Measurements from ENCODE around the gene NUDT8. TPM values are rescaled to one million over a fixed set of nuclear protein-coding genes. Genes with fewer than 3 reads are reported as not detected.

Gene NUDT8
- total RNA-seq, 1 donor from 2014 or later, result 12.6 TPM

DNA sequence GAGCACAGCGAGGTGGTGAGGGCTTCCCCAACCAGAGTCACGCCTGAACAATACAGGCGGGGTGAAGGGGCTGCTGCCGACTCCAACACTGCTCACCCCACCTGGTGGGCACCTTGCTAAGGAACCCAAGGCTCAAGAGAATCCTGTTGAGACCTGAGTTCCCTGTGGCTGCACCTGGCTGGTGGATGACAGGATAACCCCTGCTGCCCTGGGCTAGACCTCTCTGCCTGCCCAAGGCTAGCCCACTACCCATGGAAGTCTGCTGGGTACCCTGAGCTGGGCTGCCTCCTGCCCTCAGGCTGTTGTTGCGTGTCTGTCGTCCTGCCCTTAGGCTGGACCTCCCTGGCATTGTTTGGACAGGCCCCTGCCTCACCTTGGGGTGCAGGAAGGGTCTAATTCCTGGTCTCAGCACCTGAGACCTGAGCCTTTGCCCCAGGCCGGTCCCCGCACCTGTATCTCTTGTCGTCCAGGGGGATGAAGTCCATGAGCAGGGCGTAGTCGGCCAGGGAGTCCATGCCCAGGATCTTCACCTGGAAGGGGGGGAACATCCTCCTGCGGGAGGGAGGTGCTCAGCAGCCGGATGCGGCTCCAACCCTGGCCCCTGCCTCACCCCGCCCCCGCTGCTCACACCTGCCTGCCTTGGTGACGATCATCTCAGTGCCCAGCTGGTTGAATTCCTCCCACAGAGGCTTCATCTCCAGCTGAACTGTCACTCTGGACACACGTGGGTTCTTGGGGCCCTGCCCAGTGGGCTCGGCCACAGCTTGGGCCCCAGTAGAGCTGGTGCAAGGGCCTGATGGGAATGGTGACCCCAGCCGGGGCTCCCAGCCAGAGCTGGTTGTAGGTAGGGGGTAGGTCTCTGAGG is 4.9 kb upstream of the NUDT8 start:
- H3K27ac Mint-ChIP-seq (ENCODE audit: unreplicated experiment), result no peak overlapping the region
- no peaks in the 10 kb centered on the region for H3K9me3 Mint-ChIP-seq (ENCODE audit: low read depth)
- TF ChIP-seq, protein P1, sequence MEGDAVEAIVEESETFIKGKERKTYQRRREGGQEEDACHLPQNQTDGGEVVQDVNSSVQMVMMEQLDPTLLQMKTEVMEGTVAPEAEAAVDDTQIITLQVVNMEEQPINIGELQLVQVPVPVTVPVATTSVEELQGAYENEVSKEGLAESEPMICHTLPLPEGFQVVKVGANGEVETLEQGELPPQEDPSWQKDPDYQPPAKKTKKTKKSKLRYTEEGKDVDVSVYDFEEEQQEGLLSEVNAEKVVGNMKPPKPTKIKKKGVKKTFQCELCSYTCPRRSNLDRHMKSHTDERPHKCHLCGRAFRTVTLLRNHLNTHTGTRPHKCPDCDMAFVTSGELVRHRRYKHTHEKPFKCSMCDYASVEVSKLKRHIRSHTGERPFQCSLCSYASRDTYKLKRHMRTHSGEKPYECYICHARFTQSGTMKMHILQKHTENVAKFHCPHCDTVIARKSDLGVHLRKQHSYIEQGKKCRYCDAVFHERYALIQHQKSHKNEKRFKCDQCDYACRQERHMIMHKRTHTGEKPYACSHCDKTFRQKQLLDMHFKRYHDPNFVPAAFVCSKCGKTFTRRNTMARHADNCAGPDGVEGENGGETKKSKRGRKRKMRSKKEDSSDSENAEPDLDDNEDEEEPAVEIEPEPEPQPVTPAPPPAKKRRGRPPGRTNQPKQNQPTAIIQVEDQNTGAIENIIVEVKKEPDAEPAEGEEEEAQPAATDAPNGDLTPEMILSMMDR (IDR thresholded peaks at IDR 0.05), result no peak
- peaks cover 3% of the 10 kb centered on the region for H3K27me3 Mint-ChIP-seq (ENCODE audit: low read depth)
- H3K36me3 Mint-ChIP-seq (ENCODE audit: low read depth), result no peaks in the 10 kb centered on the region
- H3K4me3 Mint-ChIP-seq (ENCODE audit: unreplicated experiment), result no peak overlapping the region
- no peak for DNase-seq (ENCODE audit: low spot score)
- H3K4me1 Mint-ChIP-seq (ENCODE audit: low read depth), result peaks cover 5% of the 10 kb centered on the region

DNA sequence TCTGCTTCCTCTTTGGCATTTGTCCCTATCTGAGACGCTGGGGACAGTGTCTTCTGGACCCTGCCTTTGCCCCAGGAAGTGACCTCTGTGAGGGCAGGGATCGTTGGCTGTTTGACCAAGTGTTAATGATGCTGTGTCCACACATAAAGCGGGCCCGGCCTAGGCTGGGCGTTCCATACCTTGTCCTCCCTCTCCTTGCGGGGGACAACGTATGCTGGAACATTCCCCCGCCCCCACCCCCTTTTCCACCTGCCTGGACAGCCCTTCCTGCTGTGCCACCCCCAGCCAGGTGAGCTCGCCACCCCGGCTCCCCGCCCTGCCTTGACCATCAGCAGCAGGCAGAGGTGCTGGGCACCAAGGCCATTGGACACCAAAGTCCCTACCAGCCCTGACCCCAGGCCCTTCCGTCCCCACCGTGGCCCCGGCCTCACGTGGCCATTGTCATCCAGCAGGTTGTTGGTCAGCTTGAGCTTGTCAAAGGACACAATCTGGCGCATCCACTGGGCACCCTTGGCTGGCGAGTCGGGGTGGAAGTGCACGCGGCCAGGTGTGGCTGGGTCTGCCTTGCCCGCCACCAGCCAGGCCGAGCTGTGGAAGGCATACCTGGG is 4.1 kb upstream of the NUDT8 start:
- Mint-ChIP-seq H3K4me3 (ENCODE audit: unreplicated experiment) (no peak overlapping the region), H3K27ac (ENCODE audit: unreplicated experiment) (no peak overlapping the region), H3K27me3 (ENCODE audit: low read depth) (peaks cover 3% of the 10 kb centered on the region), H3K36me3 (ENCODE audit: low read depth) (no peaks in the 10 kb centered on the region), H3K9me3 (ENCODE audit: low read depth) (no peaks in the 10 kb centered on the region), H3K4me1 (ENCODE audit: low read depth) (peaks cover 5% of the 10 kb centered on the region)
- DNase-seq (ENCODE audit: low spot score), result peak; percentile 92
- TF ChIP-seq, protein P1 (IDR thresholded peaks at IDR 0.05), result no peak

DNA sequence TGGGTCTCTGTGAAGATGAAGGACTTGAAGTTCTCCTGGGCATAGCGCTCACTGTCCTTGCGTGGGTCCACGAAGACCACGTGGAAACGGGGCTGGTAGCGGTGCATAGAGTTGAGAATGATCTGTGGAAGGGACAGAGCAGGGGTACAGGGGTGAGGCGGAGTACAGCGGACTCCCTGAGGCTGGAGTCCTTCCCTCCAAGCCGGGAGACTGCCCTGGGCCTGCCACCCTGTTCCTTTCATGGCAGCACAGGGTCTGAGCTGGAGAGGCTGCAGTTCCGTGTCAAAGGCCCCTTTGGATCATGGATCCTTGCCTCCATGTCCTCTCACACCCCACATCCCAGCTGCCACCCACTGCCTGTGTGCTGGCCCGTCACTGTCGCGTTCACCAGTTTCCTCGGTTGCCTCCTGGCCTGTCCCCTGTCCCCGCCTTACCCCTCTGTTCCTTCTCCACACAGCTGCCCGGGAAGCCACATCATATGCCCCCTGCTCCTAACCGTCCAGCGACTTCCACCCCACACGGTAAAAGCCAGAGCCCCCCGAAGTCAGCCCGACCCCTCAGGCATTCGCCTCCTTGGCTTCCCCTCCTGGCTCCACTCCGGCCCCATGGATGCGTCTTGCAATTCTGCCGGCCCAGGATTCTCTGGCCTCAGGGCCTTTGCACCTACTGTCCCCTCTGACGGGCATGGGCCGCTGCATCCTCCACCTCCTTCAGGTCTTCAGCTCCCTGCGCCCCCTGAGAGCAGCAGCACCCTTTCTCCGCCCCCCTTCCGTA is 3.4 kb upstream of the NUDT8 start:
- H3K4me1 Mint-ChIP-seq (ENCODE audit: low read depth), result peaks cover 5% of the 10 kb centered on the region
- TF ChIP-seq, protein P1 (IDR thresholded peaks at IDR 0.05), result no peak
- no peaks in the 10 kb centered on the region for H3K9me3 Mint-ChIP-seq (ENCODE audit: low read depth)
- DNase-seq (ENCODE audit: low spot score), result peak; percentile 87
- no peaks in the 10 kb centered on the region for H3K27me3 Mint-ChIP-seq (ENCODE audit: low read depth)
- H3K36me3 Mint-ChIP-seq (ENCODE audit: low read depth), result no peaks in the 10 kb centered on the region
- H3K27ac Mint-ChIP-seq (ENCODE audit: unreplicated experiment), result no peak overlapping the region
- H3K4me3 Mint-ChIP-seq (ENCODE audit: unreplicated experiment), result no peak overlapping the region

DNA sequence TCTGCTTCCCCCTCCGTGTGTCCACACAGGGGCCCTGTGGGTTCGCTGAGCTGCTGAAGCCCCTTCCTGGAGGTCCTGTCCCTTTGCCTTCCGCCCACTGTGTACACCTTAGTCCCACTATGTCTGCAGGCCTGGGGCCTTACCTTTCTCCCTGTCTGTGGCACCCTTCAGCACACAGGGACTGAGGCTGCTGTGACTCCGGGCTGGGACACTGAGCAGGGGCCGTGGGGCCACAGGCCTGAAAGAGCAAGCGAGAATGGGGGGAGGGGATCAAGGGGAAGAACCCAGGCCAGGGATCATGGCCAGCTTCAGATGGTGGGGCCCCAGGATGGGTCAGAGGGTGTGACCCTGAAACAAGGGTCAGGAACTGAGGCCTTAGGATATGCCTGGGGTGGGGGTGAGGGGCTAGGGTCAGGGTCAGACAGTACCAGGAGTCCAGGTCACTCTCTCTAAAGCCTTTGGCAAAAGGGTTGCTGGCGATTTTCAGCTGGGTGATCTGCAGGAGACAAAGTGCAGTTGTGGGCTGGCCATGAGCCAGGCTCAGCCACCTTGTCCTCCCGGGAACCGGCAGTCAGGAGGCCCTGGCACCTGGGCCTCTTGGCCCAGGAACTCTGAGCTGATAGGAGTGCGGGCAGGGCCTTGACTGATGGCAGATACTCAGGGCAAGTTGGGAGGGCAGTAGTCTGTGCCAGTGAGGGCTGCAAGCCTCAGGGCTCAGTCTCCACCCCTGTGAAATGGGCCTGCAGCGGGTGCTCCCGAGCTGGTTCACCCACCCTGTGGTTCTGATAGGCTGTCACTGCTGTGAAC is 2.6 kb upstream of the NUDT8 start:
- DNase-seq (ENCODE audit: low spot score), result peak; percentile 70
- TF ChIP-seq, protein P1 (IDR thresholded peaks at IDR 0.05), result no peak
- Mint-ChIP-seq H3K27me3 (ENCODE audit: low read depth) (no peaks in the 10 kb centered on the region), H3K9me3 (ENCODE audit: low read depth) (no peaks in the 10 kb centered on the region), H3K4me1 (ENCODE audit: low read depth) (peaks cover 5% of the 10 kb centered on the region), H3K4me3 (ENCODE audit: unreplicated experiment) (peak overlapping the region; percentile 35), H3K36me3 (ENCODE audit: low read depth) (no peaks in the 10 kb centered on the region), H3K27ac (ENCODE audit: unreplicated experiment) (no peak overlapping the region)

Data from chondrocyte (in vitro differentiated cells).